Brain microvascular endothelial cell (primary cell): ENCODE data around the gene NID2.

ENCODE experiments used
- DNase-seq: peaks from one replicate; pipeline ENCODE4 v3.0.0-alpha.2; 2020
- H3K27ac ChIP-seq: fragments of 250-450 bp; sonication (Bioruptor Pico); 2 replicates; pipeline ENCODE4 v1.5.1; 2020; ENCODE audit warnings: mild to moderate bottlenecking, moderate library complexity
- H3K27me3 ChIP-seq: fragments of 250-450 bp; sonication (Bioruptor Pico); replicated peaks from 2 replicates; pipeline ENCODE4 v1.5.1; 2020; ENCODE audit warnings: mild to moderate bottlenecking
- H3K36me3 ChIP-seq: fragments of 250-450 bp; sonication (Bioruptor Pico); replicated peaks from 2 replicates; pipeline ENCODE4 v1.5.1; 2020; ENCODE audit warnings: mild to moderate bottlenecking
- H3K4me3 ChIP-seq: 2 replicates; pipeline ENCODE4 v1.5.1; 2011; ENCODE audit warnings: low read depth, mild to moderate bottlenecking, control low read depth, low read length, moderate library complexity
- CTCF ChIP-seq: IDR thresholded peaks from 2 replicates; pipeline ENCODE4 v1.5.1; 2011; ENCODE audit warnings: low read depth, mild to moderate bottlenecking, moderate library complexity, low read length, control low read depth, inconsistent platforms; ENCODE audit errors: missing control alignments
- in situ Hi-C: cut with HindIII; loops from 2 replicates; pipeline ENCODE4 v1.10.0; 2017; ENCODE audit warnings: low sequenced_read_pairs, low pct_ligation_motif_present

NID2 gene

GRCh38 chr14:51967521-51967920 lies 101.3 kb downstream of the NID2 start:
- DNase-seq: no peak

GRCh38 chr14:51963286-51963685 lies 105.6 kb downstream of the NID2 start:
- no peak for DNase-seq
- no peak for TF ChIP-seq CTCF
- in situ Hi-C loops: no loop called here
- Histone ChIP-seq H3K36me3 (no peaks in the 10 kb centered on the region), H3K4me3 (peak overlapping the region; percentile 16), H3K27me3 (no peaks in the 10 kb centered on the region), H3K27ac (no peak overlapping the region)

More at GRCh38 chr14:51967521-51967920, 101.3 kb downstream of the NID2 start:
- no peak overlapping the region for H3K27ac ChIP-seq
- in situ Hi-C loops: no loop called here
- TF ChIP-seq CTCF: no peak
- H3K36me3 ChIP-seq: no peaks in the 10 kb centered on the region
- H3K27me3 ChIP-seq: no peaks in the 10 kb centered on the region
- no peak overlapping the region for H3K4me3 ChIP-seq

GRCh38 chr14:51962711-51963110 lies 106.1 kb downstream of the NID2 start:
- H3K27me3 ChIP-seq: no peaks in the 10 kb centered on the region
- no peak overlapping the region for H3K27ac ChIP-seq
- no peaks in the 10 kb centered on the region for H3K36me3 ChIP-seq
- no peak for DNase-seq
- in situ Hi-C loops: no loop called here
- H3K4me3 ChIP-seq: no peak overlapping the region
- TF ChIP-seq CTCF: no peak

- TF ChIP-seq CTCF: no peak
- H3K27me3 ChIP-seq: no peaks in the 10 kb centered on the region
- no peaks in the 10 kb centered on the region for H3K36me3 ChIP-seq
- no peak overlapping the region for H3K27ac ChIP-seq
- in situ Hi-C loops: no loop called here
- no peak overlapping the region for H3K4me3 ChIP-seq
- no peak for DNase-seq
Observed at GRCh38 chr14:51960866-51961265, 108.0 kb downstream of the NID2 start.

GRCh38 chr14:51959928-51960327 lies 108.9 kb downstream of the NID2 start:
- H3K4me3 ChIP-seq: no peak overlapping the region
- H3K27ac ChIP-seq: no peak overlapping the region
- DNase-seq: no peak
- H3K36me3 ChIP-seq: no peaks in the 10 kb centered on the region
- H3K27me3 ChIP-seq: no peaks in the 10 kb centered on the region
- in situ Hi-C loops: no loop called here
- TF ChIP-seq CTCF: no peak

GRCh38 chr14:51957950-51958349 lies 110.9 kb downstream of the NID2 start:
- H3K4me3 ChIP-seq: no peak overlapping the region
- H3K27me3 ChIP-seq: no peaks in the 10 kb centered on the region
- peak; percentile 27 for DNase-seq
- no peak overlapping the region for H3K27ac ChIP-seq
- in situ Hi-C loops: no loop called here
- no peak for TF ChIP-seq CTCF
- no peaks in the 10 kb centered on the region for H3K36me3 ChIP-seq
